GM21825 (cell line): ENCODE measurements around the gene PIGA.
"Not testable (repeated sequence)": the region's sequence is repeated elsewhere in the genome, so short reads cannot be mapped to it uniquely, and the experiment has no call there.

ENCODE experiments used
- ATAC-seq: cut with Tn5 transposase; IDR thresholded peaks from one replicate; pipeline ENCODE4 v1.9.1; 2021; ENCODE audit warnings: mild to moderate bottlenecking, moderate library complexity; ENCODE audit not compliant: unreplicated experiment

PIGA gene

GRCh38 chrX:15321447-15321846, 13.9 kb downstream of the PIGA start:
- ATAC-seq, result no peak

- ATAC-seq, result no peak
Measured at GRCh38 chrX:15320297-15320696, 15.0 kb downstream of the PIGA start.

- ATAC-seq, result no peak
Measured at GRCh38 chrX:15319075-15319474, 16.2 kb downstream of the PIGA start.

GRCh38 chrX:15315509-15315908, 19.8 kb downstream of the PIGA start, which contains the start of gene ASB11:
Gene ASB11, minus strand, starts transcription at chrX:15315640. Its CDS starts 35 bp downstream, at chrX:15315605.
- no peak for ATAC-seq

GRCh38 chrX:15314472-15314871, 20.9 kb downstream of the PIGA start:
- no peak for ATAC-seq

GRCh38 chrX:15311119-15311518, 24.2 kb downstream of the PIGA start:
- ATAC-seq, result no peak

- no peak for ATAC-seq
Measured at GRCh38 chrX:15310117-15310516, 25.2 kb downstream of the PIGA start.

GRCh38 chrX:15305899-15306298, 29.4 kb downstream of the PIGA start:
- ATAC-seq, result not testable (repeated sequence)

- ATAC-seq, result no peak
Measured at GRCh38 chrX:15301924-15302323, 33.4 kb downstream of the PIGA start.

- no peak for ATAC-seq
Measured at GRCh38 chrX:15299941-15300851, 35.1 kb downstream of the PIGA start.

- no peak for ATAC-seq
Measured at GRCh38 chrX:15298780-15299179, 36.5 kb downstream of the PIGA start.

- no peak for ATAC-seq
Measured at GRCh38 chrX:15298201-15298600, 37.1 kb downstream of the PIGA start.

- no peak for ATAC-seq
Measured at GRCh38 chrX:15293451-15293850, 41.9 kb downstream of the PIGA start.

- ATAC-seq, result no peak
Measured at GRCh38 chrX:15292861-15293260, 42.5 kb downstream of the PIGA start.

GRCh38 chrX:15277604-15278003, 57.7 kb downstream of the PIGA start:
- no peak for ATAC-seq

- no peak for ATAC-seq
Measured at GRCh38 chrX:15274946-15275345, 60.4 kb downstream of the PIGA start.

- ATAC-seq, result not testable (repeated sequence)
Measured at GRCh38 chrX:15273275-15273674, 62.0 kb downstream of the PIGA start.

GRCh38 chrX:15271757-15272156, 63.6 kb downstream of the PIGA start:
- no peak for ATAC-seq

GRCh38 chrX:15269618-15270521, 65.5 kb downstream of the PIGA start, which contains the start of gene ASB9:
Gene ASB9, minus strand, starts transcription at chrX:15270083. Its CDS starts 209 bp downstream, at chrX:15269874.
- peak; percentile 72 for ATAC-seq
